Activated CD8-positive, alpha-beta memory T cell treated with anti-CD3 and anti-CD28 coated beads, Interleukin-2, amount 50 U/mL, for 1 hour (primary cell): ENCODE data around the gene NOTUM.
"Not testable (repeated sequence)": the region's sequence is repeated elsewhere in the genome, so short reads cannot be mapped to it uniquely, and the experiment has no call there.

Experiments used
- DNase-seq: peaks from one replicate; pipeline ENCODE4 v3.0.0-alpha.2; 2020; ENCODE audit errors: extremely low read depth

Gene NOTUM

GRCh38 chr17:81996232-81996756, 35.3 kb upstream of the NOTUM start:
- no peak for DNase-seq

GRCh38 chr17:81995463-81996231, 34.7 kb upstream of the NOTUM start:
- no peak for DNase-seq

GRCh38 chr17:81994593-81995462, 33.8 kb upstream of the NOTUM start:
- no peak for DNase-seq

GRCh38 chr17:81993729-81994592, 33.0 kb upstream of the NOTUM start:
- DNase-seq: no peak

- DNase-seq: no peak
Observed at GRCh38 chr17:81992306-81993102, 31.5 kb upstream of the NOTUM start.

- DNase-seq: no peak
Observed at GRCh38 chr17:81991684-81992305, 30.8 kb upstream of the NOTUM start.

- no peak for DNase-seq
Observed at GRCh38 chr17:81990836-81991683, 30.1 kb upstream of the NOTUM start.

GRCh38 chr17:81987161-81987770, 26.3 kb upstream of the NOTUM start:
- DNase-seq: no peak

- no peak for DNase-seq
Observed at GRCh38 chr17:81986606-81987005, 25.6 kb upstream of the NOTUM start.

GRCh38 chr17:81984773-81985410, 23.9 kb upstream of the NOTUM start:
- DNase-seq: no peak

GRCh38 chr17:81983639-81984373, 22.8 kb upstream of the NOTUM start:
- no peak for DNase-seq

GRCh38 chr17:81983011-81983638, 22.1 kb upstream of the NOTUM start:
- no peak for DNase-seq

- not testable (repeated sequence) for DNase-seq
Observed at GRCh38 chr17:81981511-81981910, 20.5 kb upstream of the NOTUM start.

- no peak for DNase-seq
Observed at GRCh38 chr17:81980707-81981343, 19.8 kb upstream of the NOTUM start.

GRCh38 chr17:81980122-81980521, 19.1 kb upstream of the NOTUM start:
- no peak for DNase-seq

- DNase-seq: no peak
Observed at GRCh38 chr17:81978524-81979298, 17.7 kb upstream of the NOTUM start.
